Kidney epithelial cell (primary cell): ENCODE measurements around the gene ERN1. TPM values are rescaled to one million over a fixed set of nuclear protein-coding genes. Genes with fewer than 3 reads are reported as not detected.

Experiments used
- DNase-seq: peaks from one replicate; pipeline ENCODE4 v3.0.0-alpha.2; 2010; ENCODE audit warnings: low read depth
- H3K27me3 ChIP-seq: 2 replicates; pipeline ENCODE4 v1.6.0; 2011; ENCODE audit warnings: low read length; ENCODE audit not compliant: control insufficient read depth, insufficient read depth
- H3K36me3 ChIP-seq: 2 replicates; pipeline ENCODE4 v1.5.1; 2011; ENCODE audit warnings: low read length; ENCODE audit not compliant: control insufficient read depth, insufficient read depth
- H3K4me3 ChIP-seq: 2 replicates; pipeline ENCODE4 v1.5.1; 2011; ENCODE audit warnings: low read depth, mild to moderate bottlenecking, control low read depth, low read length
- total RNA-seq: library from RNA; depleted of rRNA; stranded (reverse); fragments of >200 nt; gene quantifications from 2 replicates; pipeline ENCODE4 v1.2.3, GENCODE V29; 2015
- TF ChIP-seq, protein P1 (sequence below): IDR thresholded peaks from 2 replicates; pipeline ENCODE4 v1.5.1; 2011; ENCODE audit warnings: mild to moderate bottlenecking, moderate library complexity, low read length, control low read depth, inconsistent platforms; ENCODE audit not compliant: insufficient read depth, poor library complexity, severe bottlenecking

ERN1 gene
- total RNA-seq, 1 donor from 2014 or later, result 19.6 TPM

DNA sequence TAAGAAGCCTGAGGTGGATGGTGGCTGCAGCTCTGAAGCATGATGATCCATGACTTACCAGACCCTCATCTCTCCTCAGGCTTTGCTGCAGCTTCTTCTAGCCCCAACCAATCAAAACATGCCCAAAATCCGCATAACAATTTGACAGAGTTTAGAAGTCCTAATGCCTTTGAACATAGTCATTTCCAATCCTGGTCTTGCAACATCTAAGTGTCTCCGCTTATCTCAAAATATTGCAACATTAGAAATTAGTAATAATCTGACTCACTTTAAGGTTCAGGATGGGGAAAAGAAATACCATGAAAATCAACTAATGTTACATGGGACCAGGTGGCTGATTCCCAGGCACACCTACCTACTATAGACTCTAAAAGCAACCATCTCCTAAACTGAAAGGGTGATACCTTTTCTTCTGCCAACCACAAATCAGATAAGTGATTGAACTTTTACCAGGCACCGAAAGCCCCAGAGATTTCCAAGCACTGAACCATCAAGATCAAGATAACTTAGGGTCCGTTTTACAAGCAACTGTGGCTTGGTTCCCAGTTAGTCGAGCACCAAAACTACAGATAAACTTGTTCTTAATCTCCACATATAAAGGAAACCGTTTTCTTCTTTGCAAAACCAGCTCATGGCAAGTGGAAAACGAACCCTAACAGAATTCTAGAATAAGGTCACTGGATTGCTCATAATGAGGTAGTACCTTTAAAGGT is 14.0 kb downstream of the ERN1 start:
- TF ChIP-seq, protein P1, sequence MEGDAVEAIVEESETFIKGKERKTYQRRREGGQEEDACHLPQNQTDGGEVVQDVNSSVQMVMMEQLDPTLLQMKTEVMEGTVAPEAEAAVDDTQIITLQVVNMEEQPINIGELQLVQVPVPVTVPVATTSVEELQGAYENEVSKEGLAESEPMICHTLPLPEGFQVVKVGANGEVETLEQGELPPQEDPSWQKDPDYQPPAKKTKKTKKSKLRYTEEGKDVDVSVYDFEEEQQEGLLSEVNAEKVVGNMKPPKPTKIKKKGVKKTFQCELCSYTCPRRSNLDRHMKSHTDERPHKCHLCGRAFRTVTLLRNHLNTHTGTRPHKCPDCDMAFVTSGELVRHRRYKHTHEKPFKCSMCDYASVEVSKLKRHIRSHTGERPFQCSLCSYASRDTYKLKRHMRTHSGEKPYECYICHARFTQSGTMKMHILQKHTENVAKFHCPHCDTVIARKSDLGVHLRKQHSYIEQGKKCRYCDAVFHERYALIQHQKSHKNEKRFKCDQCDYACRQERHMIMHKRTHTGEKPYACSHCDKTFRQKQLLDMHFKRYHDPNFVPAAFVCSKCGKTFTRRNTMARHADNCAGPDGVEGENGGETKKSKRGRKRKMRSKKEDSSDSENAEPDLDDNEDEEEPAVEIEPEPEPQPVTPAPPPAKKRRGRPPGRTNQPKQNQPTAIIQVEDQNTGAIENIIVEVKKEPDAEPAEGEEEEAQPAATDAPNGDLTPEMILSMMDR, result no peak
- H3K36me3 ChIP-seq, result no peaks in the 10 kb centered on the region
- H3K4me3 ChIP-seq, result no peak overlapping the region

DNA sequence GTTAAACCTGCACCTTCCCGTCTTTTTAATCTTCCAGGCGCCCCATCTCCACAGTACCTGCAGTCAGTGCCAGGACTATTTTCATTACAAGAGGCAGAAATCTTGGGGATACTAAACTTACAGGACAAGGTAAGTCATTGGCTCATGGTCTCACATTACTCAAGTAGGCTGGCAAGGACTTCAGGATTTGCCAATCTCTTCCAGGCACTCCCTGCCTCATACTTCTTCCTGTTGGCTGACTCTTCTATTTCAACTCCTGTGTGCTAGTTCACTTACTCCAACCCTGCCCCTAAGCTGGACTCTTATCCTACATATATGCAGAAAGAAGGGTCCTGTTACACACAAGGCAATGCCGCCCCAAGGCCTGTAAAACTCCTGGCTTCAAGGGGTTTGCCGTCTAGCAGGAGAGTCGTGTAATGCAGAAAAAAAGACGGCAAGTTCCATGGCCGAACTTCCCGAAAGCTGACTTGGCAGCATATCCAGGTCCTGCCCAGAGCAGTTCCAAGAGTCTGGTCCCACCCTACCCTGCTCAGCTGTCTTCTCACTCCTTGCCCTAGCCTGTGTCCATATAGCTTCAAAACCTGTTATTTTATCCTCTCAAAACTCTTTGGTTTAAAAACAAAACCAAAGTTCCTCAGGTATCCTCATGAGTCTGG is 14.8 kb downstream of the ERN1 start:
- no peak overlapping the region for H3K4me3 ChIP-seq
- no peak for DNase-seq
- H3K36me3 ChIP-seq, result no peaks in the 10 kb centered on the region
- TF ChIP-seq, protein P1, result no peak
- H3K27me3 ChIP-seq, result no peaks in the 10 kb centered on the region

More for the DNA sequence above, 14.0 kb downstream of the ERN1 start:
- no peak for DNase-seq
- H3K27me3 ChIP-seq, result no peaks in the 10 kb centered on the region

DNA sequence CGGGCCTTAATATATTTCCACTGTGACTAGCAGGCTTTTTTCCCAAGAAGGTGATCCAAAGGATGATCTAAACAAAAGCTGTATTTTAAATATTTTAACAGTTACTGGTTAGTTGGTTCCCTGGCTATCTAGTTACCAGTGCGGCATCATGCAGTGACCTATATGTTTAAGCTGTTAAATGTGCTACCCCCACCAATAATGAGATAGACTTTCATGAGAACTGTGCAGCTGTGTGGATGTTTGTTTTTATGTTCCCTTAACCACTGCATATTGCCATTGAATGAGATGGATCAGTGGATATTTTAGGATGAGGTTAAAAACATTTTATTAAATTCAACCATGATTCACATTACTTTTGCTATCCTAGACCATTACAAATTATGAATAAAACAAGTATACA is 16.9 kb downstream of the ERN1 start:
- Histone ChIP-seq H3K27me3 (no peaks in the 10 kb centered on the region), H3K36me3 (no peaks in the 10 kb centered on the region), H3K4me3 (no peak overlapping the region)
- TF ChIP-seq, protein P1, result no peak
- DNase-seq, result no peak

DNA sequence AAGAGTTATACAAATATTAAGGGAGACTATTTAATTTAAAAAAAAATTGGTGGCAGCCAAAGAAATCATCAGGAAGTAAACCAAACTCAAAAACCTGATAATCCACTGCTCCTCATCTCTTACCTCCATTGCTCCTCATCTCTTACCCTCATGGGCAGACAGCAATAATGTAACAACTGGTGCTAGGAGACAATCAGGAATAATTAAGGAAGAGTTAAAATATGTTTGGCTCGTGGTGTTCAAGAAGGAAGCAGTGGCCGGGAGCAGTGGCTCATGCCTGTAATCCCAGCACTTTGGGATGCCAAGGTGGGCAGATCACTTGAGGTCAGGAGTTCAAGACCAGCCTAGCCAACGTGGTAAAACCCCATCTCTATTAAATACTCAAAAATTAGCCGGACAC is 18.1 kb downstream of the ERN1 start:
- H3K4me3 ChIP-seq, result no peak overlapping the region
- no peak for DNase-seq
- H3K36me3 ChIP-seq, result no peaks in the 10 kb centered on the region
- H3K27me3 ChIP-seq, result no peaks in the 10 kb centered on the region
- TF ChIP-seq, protein P1, result no peak

DNA sequence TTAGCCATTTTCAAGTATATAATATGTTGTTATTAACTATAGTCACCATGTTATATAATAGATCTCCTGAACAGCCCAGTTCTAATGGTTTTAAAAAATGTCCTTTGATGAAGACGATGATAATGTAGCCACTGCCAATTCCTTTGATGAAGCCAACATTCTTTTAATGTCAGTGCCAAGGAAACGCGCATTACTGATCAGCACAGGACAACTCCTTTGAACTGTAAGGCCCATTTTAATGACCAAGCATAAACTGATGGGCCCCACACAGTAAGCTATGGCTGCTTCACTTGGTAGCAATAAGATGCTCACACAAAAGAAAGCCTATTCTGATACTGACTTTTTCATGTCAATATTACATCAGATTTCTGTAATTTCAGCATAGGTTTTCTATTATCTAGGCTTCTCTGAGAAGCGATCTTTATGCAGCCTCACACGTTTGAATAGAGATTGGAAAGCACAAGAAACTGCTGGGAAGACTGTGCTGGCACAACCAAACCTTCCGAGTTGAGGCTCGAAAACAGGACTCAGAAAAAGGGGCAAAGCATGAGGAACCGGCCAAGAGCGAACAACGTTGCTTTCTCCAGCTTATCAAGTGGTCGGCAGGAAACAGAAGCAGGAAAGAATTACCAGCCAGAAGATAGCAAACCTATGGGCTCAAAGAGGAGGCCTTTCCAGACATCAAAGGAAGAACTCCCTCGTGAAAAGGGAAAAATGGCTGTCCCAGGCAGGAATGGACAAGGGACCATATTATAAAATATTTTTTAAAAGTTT is 19.4 kb downstream of the ERN1 start:
- Histone ChIP-seq H3K4me3 (no peak overlapping the region), H3K27me3 (no peaks in the 10 kb centered on the region), H3K36me3 (no peaks in the 10 kb centered on the region)
- TF ChIP-seq, protein P1, result no peak
- no peak for DNase-seq
